Breast epithelium (tissue), 4 donors: ENCODE measurements around the gene ELP1. TPM values are rescaled to one million over a fixed set of nuclear protein-coding genes. Genes with fewer than 3 reads are reported as not detected.

ENCODE experiments used
- DNase-seq, 2 donors: peaks; one replicate each; pipeline ENCODE4 v3.0.0-alpha.2; 2019; ENCODE audit warnings: low spot score in 2 of 2
- H3K27ac ChIP-seq, 2 donors: fragments of 200-600 bp; sonication (generic) in 1 of 2; one replicate each; pipeline ENCODE4 v1.5.1; 2016 to 2019; ENCODE audit warnings: mild to moderate bottlenecking in 1 of 2
- H3K27me3 ChIP-seq, 2 donors: fragments of 200-600 bp; sonication (generic) in 1 of 2; one replicate each; pipeline versions ENCODE4 v1.5.1 to v1.6.0; 2017 to 2019; ENCODE audit warnings: control low read depth in 1 of 2, mild to moderate bottlenecking in 1 of 2
- H3K36me3 ChIP-seq: fragments of 200-600 bp; one replicate; pipeline ENCODE4 v1.5.1; 2019
- H3K4me1 ChIP-seq, 2 donors: fragments of 200-600 bp; sonication (generic); one replicate each; pipeline ENCODE4 v1.5.1; 2016 to 2019; ENCODE audit warnings: control low read depth in 1 of 2
- H3K4me3 ChIP-seq, 3 donors: fragments of 200-600 bp; sonication (generic); 1 replicate in 2 of 3; 2 replicates in 1 of 3; pipeline ENCODE4 v1.5.1; 2016 to 2019; ENCODE audit warnings: mild to moderate bottlenecking in 3 of 3, moderate library complexity in 2 of 3
- H3K9me3 ChIP-seq, 2 donors: fragments of 200-600 bp; sonication (generic) in 1 of 2; one replicate each; pipeline ENCODE4 v1.5.1; 2016 to 2019; ENCODE audit warnings: control low read depth in 1 of 2
- POLR2A ChIP-seq: fragments of 450-650 bp; IDR thresholded peaks from one replicate; pipeline ENCODE4 v1.6.1; 2016; ENCODE audit warnings: antibody characterized with exemption, mild to moderate bottlenecking, moderate library complexity
- POLR2AphosphoS5 ChIP-seq, 3 donors: sonication (generic); formaldehyde crosslinking; IDR thresholded peaks; one replicate each; pipeline ENCODE4 v1.6.1; 2017; ENCODE audit warnings: antibody characterized with exemption in 3 of 3
- intact Hi-C: fragments of 100-400 bp; cut with DNase I; formaldehyde crosslinking; loops from one replicate; pipeline ENCODE4 v1.15.1; 2023; ENCODE audit warnings: low total_unique reads
- total RNA-seq, 3 donors: library from RNA; depleted of rRNA; stranded (reverse); fragments of >200 nt; gene quantifications; one replicate each; pipeline ENCODE4 v1.1.0, GENCODE V29; 2016
- TF ChIP-seq, protein P1 (sequence below), 3 donors: fragments of 450-650 bp; IDR thresholded peaks; one replicate each; pipeline ENCODE4 v1.5.1; 2016 to 2017; ENCODE audit warnings: antibody characterized with exemption in 3 of 3, mild to moderate bottlenecking in 3 of 3, moderate library complexity in 3 of 3

ELP1 gene
- total RNA-seq, 3 donors from 2014 or later = 18.2 to 27.8 (median 22.6) TPM

DNA sequence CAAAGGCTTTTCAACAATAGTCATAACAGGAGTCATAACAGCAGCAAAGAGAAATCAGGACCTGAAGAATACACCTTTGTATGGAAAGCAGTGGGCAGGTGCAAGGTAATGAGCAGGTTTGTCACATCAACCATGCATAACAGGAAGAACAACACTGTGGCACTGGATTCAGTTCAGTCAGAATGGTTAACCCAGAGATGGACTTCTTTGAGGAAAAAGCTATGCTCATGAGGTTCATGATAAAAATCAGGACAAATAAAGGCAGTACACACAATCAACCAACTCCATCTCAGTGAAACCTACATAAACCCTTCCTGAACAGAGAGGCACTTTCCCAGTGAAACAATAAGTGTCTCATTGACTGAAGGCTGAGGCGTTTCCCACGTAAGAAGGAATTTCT lies 27.2 kb upstream of the ELP1 start:
- Histone ChIP-seq H3K4me1 (no peaks in the 10 kb centered on the region), H3K36me3 (no peaks in the 10 kb centered on the region), H3K27ac (no peak overlapping the region), H3K4me3 (no peak overlapping the region), H3K27me3 (no peaks in the 10 kb centered on the region), H3K9me3 (no peaks in the 10 kb centered on the region)
- no peak for DNase-seq
- intact Hi-C loops = no loop called here
- TF ChIP-seq, protein P1, sequence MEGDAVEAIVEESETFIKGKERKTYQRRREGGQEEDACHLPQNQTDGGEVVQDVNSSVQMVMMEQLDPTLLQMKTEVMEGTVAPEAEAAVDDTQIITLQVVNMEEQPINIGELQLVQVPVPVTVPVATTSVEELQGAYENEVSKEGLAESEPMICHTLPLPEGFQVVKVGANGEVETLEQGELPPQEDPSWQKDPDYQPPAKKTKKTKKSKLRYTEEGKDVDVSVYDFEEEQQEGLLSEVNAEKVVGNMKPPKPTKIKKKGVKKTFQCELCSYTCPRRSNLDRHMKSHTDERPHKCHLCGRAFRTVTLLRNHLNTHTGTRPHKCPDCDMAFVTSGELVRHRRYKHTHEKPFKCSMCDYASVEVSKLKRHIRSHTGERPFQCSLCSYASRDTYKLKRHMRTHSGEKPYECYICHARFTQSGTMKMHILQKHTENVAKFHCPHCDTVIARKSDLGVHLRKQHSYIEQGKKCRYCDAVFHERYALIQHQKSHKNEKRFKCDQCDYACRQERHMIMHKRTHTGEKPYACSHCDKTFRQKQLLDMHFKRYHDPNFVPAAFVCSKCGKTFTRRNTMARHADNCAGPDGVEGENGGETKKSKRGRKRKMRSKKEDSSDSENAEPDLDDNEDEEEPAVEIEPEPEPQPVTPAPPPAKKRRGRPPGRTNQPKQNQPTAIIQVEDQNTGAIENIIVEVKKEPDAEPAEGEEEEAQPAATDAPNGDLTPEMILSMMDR (IDR thresholded peaks at IDR 0.05) = no peak
- no peak for TF ChIP-seq POLR2A
- no peak for TF ChIP-seq POLR2AphosphoS5 (IDR thresholded peaks at IDR 0.05)

DNA sequence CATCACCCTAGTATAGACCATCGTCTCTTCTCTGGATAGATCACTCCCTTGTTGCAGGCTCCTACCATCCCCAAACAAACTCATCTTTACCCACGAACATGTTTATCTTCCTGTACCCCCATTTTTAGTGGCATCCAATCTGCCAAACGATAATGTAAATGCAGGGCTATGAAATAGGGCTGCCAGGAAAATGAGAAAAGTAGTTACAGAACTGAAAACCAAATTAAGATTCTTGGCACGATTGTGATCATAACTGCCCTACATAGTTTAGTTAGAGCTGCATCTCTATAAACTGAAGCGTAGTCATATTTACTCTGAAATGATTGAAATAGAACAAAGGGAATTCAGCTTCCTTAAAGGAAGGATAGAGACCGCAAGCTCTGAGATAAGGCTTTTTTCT lies 26.4 kb upstream of the ELP1 start:
- DNase-seq = no peak
- TF ChIP-seq, protein P1 (IDR thresholded peaks at IDR 0.05) = no peak
- TF ChIP-seq POLR2A (no peak), POLR2AphosphoS5 (IDR thresholded peaks at IDR 0.05) (no peak)
- Histone ChIP-seq H3K4me1 (no peaks in the 10 kb centered on the region), H3K27ac (no peak overlapping the region), H3K9me3 (no peaks in the 10 kb centered on the region), H3K36me3 (no peaks in the 10 kb centered on the region), H3K4me3 (no peak overlapping the region), H3K27me3 (no peaks in the 10 kb centered on the region)
- intact Hi-C loops = no loop called here

DNA sequence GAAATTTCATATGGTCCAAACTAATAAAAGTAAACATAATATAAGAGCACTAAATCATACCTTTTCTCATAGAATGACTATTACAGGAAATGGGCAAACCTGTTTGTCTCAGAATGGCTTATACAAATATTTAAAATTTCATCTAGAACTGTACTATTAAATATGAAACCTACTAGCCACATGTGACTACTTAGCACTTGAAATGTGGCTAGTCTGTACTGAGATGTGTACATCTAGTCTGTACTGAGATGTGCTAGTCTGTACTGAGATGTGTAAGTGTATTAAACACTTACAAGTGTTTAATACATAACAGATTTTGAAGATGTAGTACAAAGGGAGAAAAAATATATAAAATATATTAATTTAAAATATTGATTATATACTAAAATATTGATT lies 22.7 kb upstream of the ELP1 start:
- TF ChIP-seq, protein P1 (IDR thresholded peaks at IDR 0.05) = no peak
- no peak for TF ChIP-seq POLR2AphosphoS5 (IDR thresholded peaks at IDR 0.05)
- TF ChIP-seq POLR2A = no peak
- Histone ChIP-seq H3K27ac (no peak overlapping the region), H3K9me3 (no peaks in the 10 kb centered on the region), H3K4me3 (no peak overlapping the region), H3K4me1 (no peaks in the 10 kb centered on the region), H3K27me3 (no peaks in the 10 kb centered on the region), H3K36me3 (no peaks in the 10 kb centered on the region)
- intact Hi-C loops = no loop called here
- DNase-seq = no peak

DNA sequence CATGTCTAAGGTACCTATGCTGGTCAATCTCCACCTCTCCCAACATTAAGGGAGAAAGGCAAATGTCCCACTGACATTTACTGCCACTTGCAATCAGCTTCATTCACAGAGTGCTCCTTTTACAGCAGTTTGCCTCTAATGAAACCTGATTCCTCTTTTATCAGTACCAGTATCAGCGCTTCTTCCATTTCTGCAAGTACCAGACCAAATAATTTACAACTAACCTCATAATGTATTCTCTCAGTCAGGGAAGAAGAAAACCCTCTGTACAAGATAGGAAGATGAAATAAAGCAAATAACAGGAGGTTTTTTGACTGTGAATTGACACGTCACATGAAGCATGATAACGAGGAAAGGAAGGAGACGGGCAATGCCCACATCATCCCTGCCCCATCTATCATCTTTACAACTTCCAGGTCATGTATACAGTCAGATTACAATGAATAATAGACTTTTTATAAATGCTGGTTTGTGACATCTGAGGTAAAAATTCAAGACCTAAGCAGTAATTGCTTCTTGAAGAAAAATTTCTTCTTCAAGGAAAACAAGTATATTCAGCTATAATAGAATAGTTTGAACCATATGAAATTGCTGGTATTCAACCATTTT lies 22.2 kb upstream of the ELP1 start:
- H3K27ac ChIP-seq = no peak overlapping the region
- no peaks in the 10 kb centered on the region for H3K4me1 ChIP-seq
- H3K9me3 ChIP-seq = no peaks in the 10 kb centered on the region
- no peaks in the 10 kb centered on the region for H3K27me3 ChIP-seq
- no peak for DNase-seq
- H3K36me3 ChIP-seq = no peaks in the 10 kb centered on the region
- intact Hi-C loops = no loop called here
- TF ChIP-seq, protein P1 (IDR thresholded peaks at IDR 0.05) = no peak
- no peak for TF ChIP-seq POLR2AphosphoS5 (IDR thresholded peaks at IDR 0.05)
- TF ChIP-seq POLR2A = no peak
- H3K4me3 ChIP-seq = no peak overlapping the region

DNA sequence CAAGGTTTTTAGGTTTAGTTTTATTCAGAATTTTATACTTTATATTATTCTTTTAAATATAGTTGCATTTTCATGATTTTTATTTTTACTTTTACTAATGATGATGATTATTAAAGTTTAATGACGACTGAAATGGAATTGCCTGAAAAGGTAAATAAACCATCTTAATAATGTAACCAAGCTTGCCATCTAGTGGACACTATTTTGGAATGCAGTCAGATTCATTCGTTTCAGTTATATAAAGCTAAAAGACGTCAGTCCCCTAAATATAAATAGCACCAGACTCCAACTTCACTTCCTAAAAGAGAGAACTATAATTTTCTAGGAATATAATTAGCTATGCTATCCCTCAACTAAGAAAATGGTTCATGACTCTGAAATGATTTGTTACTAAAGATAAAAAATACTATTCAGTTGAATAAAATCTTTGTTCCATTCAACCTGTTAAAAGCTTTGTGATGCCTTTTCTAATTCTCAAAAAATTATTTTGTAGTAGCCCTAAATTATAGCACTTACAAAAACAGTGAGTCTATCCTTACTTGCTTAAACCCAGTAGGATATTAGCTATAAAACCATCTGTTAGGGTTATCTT lies 20.2 kb upstream of the ELP1 start:
- no peak for DNase-seq
- Histone ChIP-seq H3K9me3 (no peaks in the 10 kb centered on the region), H3K36me3 (no peaks in the 10 kb centered on the region), H3K4me1 (no peaks in the 10 kb centered on the region), H3K27ac (no peak overlapping the region), H3K27me3 (no peaks in the 10 kb centered on the region), H3K4me3 (no peak overlapping the region)
- intact Hi-C loops = no loop called here
- no peak for TF ChIP-seq POLR2A
- TF ChIP-seq, protein P1 (IDR thresholded peaks at IDR 0.05) = peak; percentile 53 to 65 (median 54)
